Stomach (tissue), 9 donors: Measurements from ENCODE around the gene MNT. TPM values are rescaled to one million over a fixed set of nuclear protein-coding genes. Genes with fewer than 3 reads are reported as not detected.

Experiments
- DNase-seq, 2 donors: peaks; one replicate each; pipeline versions ENCODE4 v3.0.0 to v3.0.0-alpha.2; 2013 to 2019
- H3K27ac ChIP-seq, 5 donors: fragments of 200-600 bp in 4 of 5; sonication (generic) in 4 of 5; one replicate each; pipeline ENCODE4 v1.5.1; 2013 to 2019; ENCODE audit warnings: mild to moderate bottlenecking in 1 of 5, moderate library complexity in 1 of 5
- H3K27me3 ChIP-seq, 3 donors: fragments of 200-600 bp; sonication (generic); one replicate each; pipeline ENCODE4 v1.5.1; 2017 to 2019; ENCODE audit warnings: mixed run types in 1 of 3
- H3K36me3 ChIP-seq, 4 donors: fragments of 200-600 bp; sonication (generic); 1 replicate in 3 of 4; 2 replicates in 1 of 4; pipeline ENCODE4 v1.5.1; 2016 to 2019
- H3K4me1 ChIP-seq, 4 donors: fragments of 200-600 bp; sonication (generic); one replicate each; pipeline ENCODE4 v1.5.1; 2016 to 2019
- H3K4me3 ChIP-seq, 4 donors: fragments of 200-600 bp; sonication (generic) in 3 of 4; one replicate each; pipeline ENCODE4 v1.5.1; 2016 to 2019; ENCODE audit warnings: mild to moderate bottlenecking in 1 of 4
- H3K9me3 ChIP-seq, 4 donors: fragments of 200-600 bp; sonication (generic); one replicate each; pipeline ENCODE4 v1.5.1; 2016 to 2019
- EP300 ChIP-seq: sonication (generic); formaldehyde crosslinking; IDR thresholded peaks from one replicate; pipeline ENCODE4 v1.6.1; 2017; ENCODE audit warnings: antibody characterized with exemption
- POLR2A ChIP-seq, 4 donors: fragments of 450-650 bp; IDR thresholded peaks; one replicate each; pipeline ENCODE4 v1.6.1; 2016; ENCODE audit warnings: antibody characterized with exemption in 4 of 4, control low read depth in 2 of 4, mild to moderate bottlenecking in 1 of 4, moderate library complexity in 1 of 4
- POLR2AphosphoS5 ChIP-seq, 3 donors: sonication (generic); formaldehyde crosslinking; IDR thresholded peaks; one replicate each; pipeline ENCODE4 v1.6.1; 2016; ENCODE audit warnings: antibody characterized with exemption in 3 of 3
- WGBS, 5 donors: extraction: QIAGEN DNeasy Blood & Tissue Kit in 3 of 5; methylation state at CpG; one replicate each; pipeline versions ENCODE4 v1.1.5 to v1.1.7; 2013 to 2018; 5-methylcytosine and 5-hydroxymethylcytosine counted together
- intact Hi-C: fragments of 100-400 bp; cut with DNase I; formaldehyde crosslinking; loops from one replicate; pipeline ENCODE4 v1.15.1; 2023; ENCODE audit warnings: low total_unique reads
- polyA plus RNA-seq, 3 donors: library from polyadenylated mRNA; stranded (reverse); fragments of 200-250 nt; gene quantifications; one replicate each; pipeline ENCODE4 v1.2.3, GENCODE V29; 2013
- total RNA-seq, 5 donors: library from RNA; depleted of rRNA; stranded (reverse); fragments of >200 nt; gene quantifications; one replicate each; pipeline versions ENCODE4 v1.1.0 to v1.2.3, GENCODE V29; 2014 to 2016
- TF ChIP-seq, protein P1 (sequence below), 7 experiments: fragments of 450-650 bp in 4 of 7; fragments of 200-600 bp in 3 of 7; sonication (generic) in 3 of 7; IDR thresholded peaks; one replicate each; pipeline ENCODE4 v1.5.1; 2016 to 2019; ENCODE audit warnings: antibody characterized with exemption in 7 of 7, control low read depth in 2 of 7, mild to moderate bottlenecking in 1 of 7
- donor health status: healthy with polysubstance abuse.
- donor health status: Bipolar disorder and iron deficiency.
- donor health status: healthy.

MNT gene
- total and polyA plus RNA-seq, 8 donors: 3.5 to 55.8 (median 8.6) TPM

DNA sequence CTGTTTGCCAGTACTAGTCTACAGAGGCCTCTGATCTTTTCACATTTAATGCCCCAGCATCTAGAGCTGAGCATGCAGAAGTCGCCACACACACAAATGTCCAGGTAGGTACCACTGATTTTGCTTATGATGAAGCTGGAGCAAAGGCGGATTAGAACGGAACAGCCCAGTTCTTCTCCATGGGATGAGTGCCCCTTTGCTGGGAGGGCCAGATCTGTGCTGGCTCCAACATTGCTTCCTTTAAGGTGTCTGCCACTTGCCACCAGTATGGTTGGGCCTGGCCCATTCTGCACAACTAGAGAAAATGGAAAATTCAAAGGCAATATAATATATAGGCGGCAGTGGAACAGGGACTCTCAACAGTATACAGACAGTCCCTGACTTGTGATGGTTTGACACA, 2.2 kb upstream of the MNT start:
- H3K9me3 ChIP-seq: no peaks in the 10 kb centered on the region
- peak overlapping the region in 4 of 5 donors; percentile 98 to 100 (median 100) for H3K27ac ChIP-seq
- no peaks in the 10 kb centered on the region for H3K36me3 ChIP-seq
- WGBS, 5 donors: 88 to 98% (median 94%) methylated on average over 4 of the region's 4 CpGs
- intact Hi-C loops: no loop called here
- H3K4me1 ChIP-seq: peaks cover 56 to 71% (median 69%) of the 10 kb centered on the region in 4 donors
- TF ChIP-seq POLR2A (IDR thresholded peaks at IDR 0.05) (no peak), EP300 (no peak), POLR2AphosphoS5 (IDR thresholded peaks at IDR 0.05) (no peak)
- TF ChIP-seq, protein P1, sequence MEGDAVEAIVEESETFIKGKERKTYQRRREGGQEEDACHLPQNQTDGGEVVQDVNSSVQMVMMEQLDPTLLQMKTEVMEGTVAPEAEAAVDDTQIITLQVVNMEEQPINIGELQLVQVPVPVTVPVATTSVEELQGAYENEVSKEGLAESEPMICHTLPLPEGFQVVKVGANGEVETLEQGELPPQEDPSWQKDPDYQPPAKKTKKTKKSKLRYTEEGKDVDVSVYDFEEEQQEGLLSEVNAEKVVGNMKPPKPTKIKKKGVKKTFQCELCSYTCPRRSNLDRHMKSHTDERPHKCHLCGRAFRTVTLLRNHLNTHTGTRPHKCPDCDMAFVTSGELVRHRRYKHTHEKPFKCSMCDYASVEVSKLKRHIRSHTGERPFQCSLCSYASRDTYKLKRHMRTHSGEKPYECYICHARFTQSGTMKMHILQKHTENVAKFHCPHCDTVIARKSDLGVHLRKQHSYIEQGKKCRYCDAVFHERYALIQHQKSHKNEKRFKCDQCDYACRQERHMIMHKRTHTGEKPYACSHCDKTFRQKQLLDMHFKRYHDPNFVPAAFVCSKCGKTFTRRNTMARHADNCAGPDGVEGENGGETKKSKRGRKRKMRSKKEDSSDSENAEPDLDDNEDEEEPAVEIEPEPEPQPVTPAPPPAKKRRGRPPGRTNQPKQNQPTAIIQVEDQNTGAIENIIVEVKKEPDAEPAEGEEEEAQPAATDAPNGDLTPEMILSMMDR (IDR thresholded peaks at IDR 0.05): no peak
- H3K27me3 ChIP-seq: no peaks in the 10 kb centered on the region
- no peak for DNase-seq
- H3K4me3 ChIP-seq: no peak overlapping the region

DNA sequence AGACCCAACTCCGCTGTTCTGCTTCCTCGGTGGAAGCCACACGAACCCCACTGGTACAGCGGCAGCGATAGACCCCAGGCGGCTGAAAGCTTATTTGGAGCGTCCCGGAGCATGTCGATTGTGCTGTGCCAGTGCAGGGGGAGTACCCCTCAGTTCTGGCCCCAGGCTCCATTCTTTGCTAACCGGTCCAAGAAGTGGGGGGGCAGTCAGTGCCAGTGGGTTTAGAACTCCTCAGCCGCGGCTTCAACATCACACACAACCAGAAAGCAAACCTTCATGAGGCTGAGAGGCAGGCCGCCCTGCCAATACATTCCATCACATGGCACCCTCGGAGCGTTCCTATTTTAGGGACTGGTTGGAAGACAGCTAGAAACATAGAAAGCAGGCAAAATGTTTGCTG, 1.7 kb upstream of the MNT start:
- no peaks in the 10 kb centered on the region for H3K9me3 ChIP-seq
- H3K36me3 ChIP-seq: no peaks in the 10 kb centered on the region
- DNase-seq: peak in 1 of 2 donors; percentile 42
- 20 to 27% (median 24%) methylated on average over 15 of the region's 15 CpGs for whole genome bisulfite sequencing, 5 donors
- intact Hi-C loops: no loop called here
- TF ChIP-seq, protein P1 (IDR thresholded peaks at IDR 0.05): no peak
- TF ChIP-seq EP300 (no peak), POLR2A (IDR thresholded peaks at IDR 0.05) (no peak), POLR2AphosphoS5 (IDR thresholded peaks at IDR 0.05) (no peak)
- H3K4me3 ChIP-seq: peak overlapping the region; percentile 73 to 97 (median 88)
- H3K4me1 ChIP-seq: peaks cover 61 to 73% (median 70%) of the 10 kb centered on the region in 4 donors
- peak overlapping the region; percentile 83 to 100 (median 99) for H3K27ac ChIP-seq
- H3K27me3 ChIP-seq: no peaks in the 10 kb centered on the region

DNA sequence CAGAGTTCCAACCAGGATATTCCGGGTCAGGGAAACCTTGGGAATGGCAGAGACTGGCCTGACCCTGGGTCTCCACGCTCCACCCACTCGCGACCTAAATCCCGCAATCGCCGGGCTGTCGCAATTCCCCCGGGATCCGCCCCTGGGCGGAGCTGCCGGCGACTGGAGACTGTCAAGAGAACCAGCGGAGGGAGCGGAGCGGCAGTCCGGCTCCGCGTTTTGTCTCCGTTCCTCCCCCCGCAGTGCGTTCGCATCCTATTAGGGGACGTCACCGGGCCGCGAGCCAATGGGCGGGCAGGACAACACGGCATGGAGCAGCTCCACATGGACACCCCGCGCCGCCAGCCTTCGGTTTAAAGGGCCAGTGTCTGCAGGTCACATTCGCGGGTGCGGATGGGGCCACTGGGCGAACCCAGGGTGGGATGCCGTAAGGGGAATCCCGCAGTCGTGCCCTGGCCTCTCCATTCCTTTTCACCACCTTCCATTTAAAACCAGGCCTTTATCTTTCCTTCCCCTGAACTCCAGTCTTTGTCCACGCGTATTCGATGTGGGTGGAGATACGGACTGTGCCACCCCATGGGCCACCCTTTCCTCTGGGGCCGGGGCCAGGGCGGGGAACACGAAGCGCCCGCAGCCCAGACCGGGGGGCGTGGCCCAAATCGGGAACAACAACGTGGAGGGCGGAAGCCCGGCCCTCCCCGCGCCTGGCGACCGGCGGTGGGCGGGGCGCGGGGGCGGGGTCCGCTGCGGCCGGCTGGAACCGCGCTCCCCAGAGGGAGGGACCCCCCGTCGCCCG, 764 bp upstream of the MNT start:
- peak overlapping the region; percentile 73 to 97 (median 88) for H3K4me3 ChIP-seq
- no peaks in the 10 kb centered on the region for H3K36me3 ChIP-seq
- DNase-seq: peak; percentile 100
- 0 to 1% (median 0%) methylated on average over 22 to 72 of the region's 72 CpGs for WGBS, 5 donors
- no peaks in the 10 kb centered on the region for H3K27me3 ChIP-seq
- TF ChIP-seq, protein P1 (IDR thresholded peaks at IDR 0.05): no peak
- TF ChIP-seq POLR2AphosphoS5 (IDR thresholded peaks at IDR 0.05): peak; percentile 69 to 95 (median 87)
- TF ChIP-seq POLR2A (IDR thresholded peaks at IDR 0.05): no peak
- TF ChIP-seq EP300: peak; percentile 7
- H3K27ac ChIP-seq: peak overlapping the region; percentile 98 to 100 (median 99)
- H3K9me3 ChIP-seq: no peaks in the 10 kb centered on the region
- intact Hi-C loops: no loop called here
- H3K4me1 ChIP-seq: peaks cover 67 to 73% (median 69%) of the 10 kb centered on the region in 4 donors

DNA sequence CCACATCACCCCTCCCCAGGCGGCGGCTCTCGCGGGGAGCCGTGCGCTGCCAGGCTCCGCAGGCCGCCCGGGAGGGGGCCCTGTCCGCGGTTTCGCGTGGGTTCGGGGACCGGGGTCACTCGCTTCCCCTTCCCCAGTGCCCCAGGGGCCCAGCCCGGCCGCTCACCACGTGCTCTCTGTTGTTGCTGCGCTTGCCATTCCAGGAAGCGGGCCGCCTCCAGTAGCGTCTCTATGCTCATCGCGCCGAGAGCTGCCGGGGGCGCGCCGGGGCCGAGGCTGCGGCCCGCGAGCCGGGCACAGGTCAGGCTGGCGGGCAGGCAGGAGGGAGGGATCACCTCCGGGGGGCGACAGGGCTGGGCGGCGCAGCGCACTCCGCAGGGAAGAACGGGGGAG, 390 bp downstream of the MNT start:
- TF ChIP-seq, protein P1 (IDR thresholded peaks at IDR 0.05): no peak
- TF ChIP-seq EP300 (no peak), POLR2A (IDR thresholded peaks at IDR 0.05) (no peak), POLR2AphosphoS5 (IDR thresholded peaks at IDR 0.05) (no peak)
- H3K27ac ChIP-seq: peak overlapping the region; percentile 98 to 100 (median 99)
- H3K4me1 ChIP-seq: peaks cover 68 to 73% (median 70%) of the 10 kb centered on the region in 4 donors
- H3K27me3 ChIP-seq: no peaks in the 10 kb centered on the region
- 0 to 1% (median 0%) methylated on average over 24 to 43 of the region's 43 CpGs for WGBS, 5 donors
- intact Hi-C loops: no loop called here
- no peaks in the 10 kb centered on the region for H3K9me3 ChIP-seq
- DNase-seq: peak; percentile 54 to 83
- no peaks in the 10 kb centered on the region for H3K36me3 ChIP-seq
- peak overlapping the region; percentile 73 to 97 (median 88) for H3K4me3 ChIP-seq
